PC-3 (cell line): ENCODE results near the gene SSH3.

Experiments
- EZH2 ChIP-seq: fragments of 300-600 bp; sonication (generic); IDR thresholded peaks from one replicate; pipeline ENCODE4 v1.6.1; 2017; ENCODE audit warnings: antibody characterized with exemption, mild to moderate bottlenecking, low read length; ENCODE audit not compliant: unreplicated experiment
- TF ChIP-seq, protein P1 (sequence below): fragments of 300-600 bp; sonication (generic); conservative IDR thresholded peaks from 2 replicates; pipeline ENCODE4 v1.5.1; 2017; ENCODE audit warnings: antibody characterized with exemption, low read depth, mild to moderate bottlenecking, low read length

DNA sequence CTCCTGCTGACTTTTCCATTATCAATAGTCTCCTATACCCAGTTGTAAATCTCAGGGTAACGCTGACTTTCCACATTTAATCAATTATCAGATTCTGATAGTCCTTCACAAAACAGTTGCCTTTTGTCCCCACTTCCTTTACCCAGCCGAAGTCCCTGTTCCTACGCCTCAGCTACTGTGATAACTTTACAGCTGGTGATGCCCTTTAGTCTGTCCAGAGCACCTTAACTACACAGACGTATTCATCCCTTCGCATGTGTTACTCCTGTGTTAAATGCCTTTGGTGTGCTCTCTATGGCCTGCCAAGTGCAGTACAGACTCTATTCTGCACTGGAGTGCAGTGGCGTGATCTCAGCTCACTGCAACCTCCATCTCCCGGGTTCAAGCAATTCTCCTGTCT lies 20.2 kb downstream of the SSH3 start:
- TF ChIP-seq, protein P1, sequence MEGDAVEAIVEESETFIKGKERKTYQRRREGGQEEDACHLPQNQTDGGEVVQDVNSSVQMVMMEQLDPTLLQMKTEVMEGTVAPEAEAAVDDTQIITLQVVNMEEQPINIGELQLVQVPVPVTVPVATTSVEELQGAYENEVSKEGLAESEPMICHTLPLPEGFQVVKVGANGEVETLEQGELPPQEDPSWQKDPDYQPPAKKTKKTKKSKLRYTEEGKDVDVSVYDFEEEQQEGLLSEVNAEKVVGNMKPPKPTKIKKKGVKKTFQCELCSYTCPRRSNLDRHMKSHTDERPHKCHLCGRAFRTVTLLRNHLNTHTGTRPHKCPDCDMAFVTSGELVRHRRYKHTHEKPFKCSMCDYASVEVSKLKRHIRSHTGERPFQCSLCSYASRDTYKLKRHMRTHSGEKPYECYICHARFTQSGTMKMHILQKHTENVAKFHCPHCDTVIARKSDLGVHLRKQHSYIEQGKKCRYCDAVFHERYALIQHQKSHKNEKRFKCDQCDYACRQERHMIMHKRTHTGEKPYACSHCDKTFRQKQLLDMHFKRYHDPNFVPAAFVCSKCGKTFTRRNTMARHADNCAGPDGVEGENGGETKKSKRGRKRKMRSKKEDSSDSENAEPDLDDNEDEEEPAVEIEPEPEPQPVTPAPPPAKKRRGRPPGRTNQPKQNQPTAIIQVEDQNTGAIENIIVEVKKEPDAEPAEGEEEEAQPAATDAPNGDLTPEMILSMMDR = no peak
- no peak for TF ChIP-seq EZH2
